ENCODE data around the gene APOL5. TPM values are rescaled to one million over a fixed set of nuclear protein-coding genes. Genes with fewer than 3 reads are reported as not detected.
"Not testable (repeated sequence)": the region's sequence is repeated elsewhere in the genome, so short reads cannot be mapped to it uniquely, and the experiment has no call there.

The APOL5 gene
- total RNA-seq, 1 experiment from 2014 or later = not detected

- no peak for DNase-seq
These were observed 22.5 kb upstream of the APOL5 start for GRCh38 chr22:35695202-35695601.

GRCh38 chr22:35697142-35697541 lies 20.5 kb upstream of the APOL5 start:
- no peaks in the 10 kb centered on the region for H3K36me3 ChIP-seq
- no peaks in the 10 kb centered on the region for H3K9me3 ChIP-seq (replicated peaks)
- H3K27me3 ChIP-seq = no peaks in the 10 kb centered on the region
- H3K27ac ChIP-seq = no peak overlapping the region
- H3K4me1 ChIP-seq = no peaks in the 10 kb centered on the region
- H3K4me3 ChIP-seq = no peak overlapping the region
- DNase-seq = no peak

More at GRCh38 chr22:35695202-35695601, 22.5 kb upstream of the APOL5 start:
- Histone ChIP-seq H3K9me3 (replicated peaks) (no peaks in the 10 kb centered on the region), H3K36me3 (no peaks in the 10 kb centered on the region), H3K27ac (no peak overlapping the region), H3K27me3 (no peaks in the 10 kb centered on the region), H3K4me1 (no peaks in the 10 kb centered on the region), H3K4me3 (no peak overlapping the region)

- not testable (repeated sequence) for H3K4me1 ChIP-seq; DNase-seq; H3K4me3 ChIP-seq; H3K36me3 ChIP-seq; H3K27me3 ChIP-seq; H3K9me3 ChIP-seq (replicated peaks); H3K27ac ChIP-seq
These were observed 17.8 kb upstream of the APOL5 start for GRCh38 chr22:35699852-35700251.

DNA sequence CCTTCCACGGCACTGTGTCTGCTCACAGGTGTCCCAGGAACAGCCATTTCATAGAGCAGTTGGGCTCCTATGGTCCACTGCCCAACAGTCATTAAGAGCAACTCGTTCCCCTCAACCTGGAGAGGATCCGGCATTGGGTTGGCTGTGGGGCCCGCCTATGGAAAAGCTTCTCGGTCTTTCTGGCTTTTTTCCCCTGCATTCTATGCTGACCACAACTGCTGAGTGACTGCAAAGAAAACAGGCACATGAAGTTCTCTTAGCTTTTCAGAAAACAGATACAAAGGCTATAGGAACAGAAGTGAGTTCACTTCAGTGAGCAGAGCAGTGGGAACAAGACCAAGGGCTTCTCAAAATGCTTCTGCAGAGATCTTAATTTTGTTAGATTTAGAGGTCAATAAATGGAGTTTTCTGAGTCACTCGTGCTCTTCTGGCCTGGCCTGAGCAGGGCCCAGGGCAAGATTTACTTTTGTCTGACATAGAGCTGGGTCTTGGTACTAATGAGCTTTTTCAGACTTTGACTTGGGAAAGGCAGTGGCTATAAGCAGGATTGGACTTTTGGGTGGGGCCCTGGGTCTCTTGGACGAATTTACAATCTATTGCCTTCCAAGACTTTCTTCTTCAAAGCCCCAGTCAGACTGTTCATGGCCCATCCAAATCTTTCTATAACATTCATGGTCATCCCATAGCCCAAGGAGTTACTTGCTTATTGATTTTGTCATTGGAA lies 13.6 kb upstream of the APOL5 start:
- H3K4me1 ChIP-seq = no peaks in the 10 kb centered on the region
- no peaks in the 10 kb centered on the region for H3K27me3 ChIP-seq
- no peaks in the 10 kb centered on the region for H3K9me3 ChIP-seq (replicated peaks)
- DNase-seq = no peak
- H3K27ac ChIP-seq = no peak overlapping the region
- no peak overlapping the region for H3K4me3 ChIP-seq
- no peaks in the 10 kb centered on the region for H3K36me3 ChIP-seq

DNA sequence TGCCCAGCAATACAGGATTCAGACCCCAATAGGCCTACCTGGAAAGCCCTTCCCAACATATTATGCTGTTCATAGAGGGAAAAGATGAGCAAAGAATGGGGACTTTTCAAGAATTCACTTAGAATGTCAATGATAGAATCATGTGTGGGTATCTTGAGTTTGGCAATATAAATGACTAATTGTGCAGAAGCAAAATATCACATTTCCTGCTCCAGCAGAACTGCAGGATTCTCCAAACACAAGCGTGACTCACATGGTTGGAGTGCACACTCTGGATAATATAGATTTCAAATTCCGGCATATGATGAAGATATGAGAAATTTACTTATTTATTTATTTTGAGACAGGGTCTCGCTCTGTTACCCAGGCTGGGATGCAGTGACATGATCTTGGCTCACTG lies 12.5 kb upstream of the APOL5 start:
- Histone ChIP-seq H3K4me1 (no peaks in the 10 kb centered on the region), H3K27ac (no peak overlapping the region), H3K27me3 (no peaks in the 10 kb centered on the region), H3K4me3 (no peak overlapping the region), H3K36me3 (no peaks in the 10 kb centered on the region), H3K9me3 (replicated peaks) (no peaks in the 10 kb centered on the region)
- DNase-seq = no peak

GRCh38 chr22:35708453-35708852 lies 9.2 kb upstream of the APOL5 start:
- H3K4me1 ChIP-seq = no peaks in the 10 kb centered on the region
- H3K27me3 ChIP-seq = no peaks in the 10 kb centered on the region
- no peak overlapping the region for H3K27ac ChIP-seq
- no peak for DNase-seq
- H3K9me3 ChIP-seq (replicated peaks) = 0 out of 2 replicates have a peak, but pooled peaks cover 2% of the 10 kb centered on the region
- H3K4me3 ChIP-seq = no peak overlapping the region
- no peaks in the 10 kb centered on the region for H3K36me3 ChIP-seq

- Histone ChIP-seq H3K27ac (no peak overlapping the region), H3K27me3 (no peaks in the 10 kb centered on the region), H3K9me3 (replicated peaks) (0 out of 2 replicates have a peak, but pooled peaks cover 2% of the 10 kb centered on the region), H3K4me1 (no peaks in the 10 kb centered on the region), H3K36me3 (no peaks in the 10 kb centered on the region), H3K4me3 (no peak overlapping the region)
- no peak for DNase-seq
These were observed 8.8 kb upstream of the APOL5 start for GRCh38 chr22:35708917-35709316.

- no peaks in the 10 kb centered on the region for H3K4me1 ChIP-seq
- H3K9me3 ChIP-seq (replicated peaks) = 0 out of 2 replicates have a peak, but pooled peaks cover 2% of the 10 kb centered on the region
- no peaks in the 10 kb centered on the region for H3K27me3 ChIP-seq
- no peak overlapping the region for H3K4me3 ChIP-seq
- no peaks in the 10 kb centered on the region for H3K36me3 ChIP-seq
- H3K27ac ChIP-seq = no peak overlapping the region
- no peak for DNase-seq
These were observed 6.3 kb upstream of the APOL5 start for GRCh38 chr22:35711336-35711735.

DNA sequence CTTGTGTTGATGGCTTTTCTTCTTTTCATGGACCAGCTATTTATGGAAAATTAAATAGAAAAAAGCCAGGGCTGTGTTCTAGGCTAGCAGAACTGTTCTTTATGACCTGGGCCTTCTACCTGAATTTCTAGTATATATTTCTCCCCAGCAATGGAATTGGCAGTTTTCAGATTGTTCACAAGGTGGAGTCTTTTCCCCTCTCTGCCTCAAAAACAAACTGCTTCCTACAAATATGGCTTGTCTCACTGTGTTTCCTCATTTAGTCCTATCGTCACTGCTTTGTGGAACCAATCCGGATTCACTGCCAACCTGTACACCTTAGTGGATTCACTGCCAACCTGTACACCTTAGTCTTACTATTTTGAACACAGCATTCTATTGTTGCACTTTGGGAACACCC lies 5.0 kb upstream of the APOL5 start:
- H3K36me3 ChIP-seq = no peaks in the 10 kb centered on the region
- no peak for DNase-seq
- H3K9me3 ChIP-seq (replicated peaks) = 0 out of 2 replicates have a peak, but pooled peaks cover 2% of the 10 kb centered on the region
- H3K4me1 ChIP-seq = no peaks in the 10 kb centered on the region
- H3K27me3 ChIP-seq = no peaks in the 10 kb centered on the region
- H3K27ac ChIP-seq = no peak overlapping the region
- no peak overlapping the region for H3K4me3 ChIP-seq

DNA sequence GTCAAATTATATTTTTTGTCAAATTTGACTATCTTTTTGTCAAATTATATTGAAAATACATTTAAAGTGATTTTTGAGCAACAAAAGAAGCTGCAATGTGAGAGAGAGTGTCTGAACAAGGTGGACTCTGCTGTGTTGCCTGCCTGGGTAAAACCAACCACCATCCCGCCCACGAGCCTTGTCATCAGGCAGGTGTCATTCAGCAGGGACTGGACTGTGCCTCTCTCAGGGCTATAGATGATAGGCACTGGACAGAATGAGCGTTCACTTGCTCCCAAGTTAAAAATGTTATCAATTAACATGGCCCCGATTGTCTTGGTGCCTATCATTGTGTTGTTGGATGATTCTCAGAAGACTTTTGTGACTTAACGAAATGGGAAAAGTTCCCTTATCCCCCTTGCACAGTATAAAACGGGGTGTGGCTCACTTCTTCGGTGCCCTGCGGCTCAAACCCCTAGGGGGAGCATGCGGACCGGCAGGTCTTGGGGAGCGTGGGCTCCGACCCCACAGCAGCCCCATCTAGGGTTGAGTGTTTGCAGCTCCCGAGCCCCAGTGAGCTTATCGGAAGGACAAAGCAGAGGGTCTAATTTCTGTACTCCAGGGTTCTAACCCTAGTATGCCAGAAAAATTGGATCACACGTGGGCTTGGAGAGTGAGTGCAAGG lies 1.7 kb downstream of the APOL5 start:
- no peak overlapping the region for H3K27ac ChIP-seq
- H3K36me3 ChIP-seq = no peaks in the 10 kb centered on the region
- H3K4me1 ChIP-seq = no peaks in the 10 kb centered on the region
- no peak for DNase-seq
- H3K27me3 ChIP-seq = no peaks in the 10 kb centered on the region
- no peak overlapping the region for H3K4me3 ChIP-seq
- H3K9me3 ChIP-seq (replicated peaks) = no peaks in the 10 kb centered on the region

GRCh38 chr22:35721960-35722359 lies 4.3 kb downstream of the APOL5 start:
- Histone ChIP-seq H3K4me1 (0 out of 2 replicates have a peak, but pooled peaks cover 8% of the 10 kb centered on the region), H3K27ac (no peak overlapping the region), H3K9me3 (replicated peaks) (no peaks in the 10 kb centered on the region), H3K36me3 (no peaks in the 10 kb centered on the region), H3K4me3 (no peak overlapping the region), H3K27me3 (no peaks in the 10 kb centered on the region)
- no peak for DNase-seq

DNA sequence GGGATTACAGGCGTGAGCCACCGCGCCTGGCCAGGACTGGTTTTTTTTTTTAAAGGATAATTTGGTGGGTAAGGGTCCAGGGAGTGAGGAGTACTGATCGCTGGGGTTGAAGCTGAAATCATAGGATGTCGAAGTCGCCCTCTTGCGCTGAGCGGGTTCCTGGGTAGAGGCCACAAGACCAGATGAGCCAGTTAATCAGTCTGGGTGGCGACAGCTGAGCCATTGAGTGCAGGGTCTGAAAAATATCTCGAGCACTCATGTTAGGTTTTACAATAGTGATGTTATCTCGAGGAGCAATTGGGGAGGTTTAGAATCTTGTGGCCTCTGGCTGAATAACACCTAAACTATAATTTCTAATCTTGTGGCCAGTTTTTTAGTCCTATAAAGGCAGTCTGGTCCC lies 7.8 kb downstream of the APOL5 start:
- Histone ChIP-seq H3K4me3 (no peak overlapping the region), H3K36me3 (no peaks in the 10 kb centered on the region), H3K4me1 (peaks cover 14% of the 10 kb centered on the region), H3K27ac (no peak overlapping the region), H3K27me3 (no peaks in the 10 kb centered on the region), H3K9me3 (replicated peaks) (no peaks in the 10 kb centered on the region)
- DNase-seq = peak; percentile 58 to 70

DNA sequence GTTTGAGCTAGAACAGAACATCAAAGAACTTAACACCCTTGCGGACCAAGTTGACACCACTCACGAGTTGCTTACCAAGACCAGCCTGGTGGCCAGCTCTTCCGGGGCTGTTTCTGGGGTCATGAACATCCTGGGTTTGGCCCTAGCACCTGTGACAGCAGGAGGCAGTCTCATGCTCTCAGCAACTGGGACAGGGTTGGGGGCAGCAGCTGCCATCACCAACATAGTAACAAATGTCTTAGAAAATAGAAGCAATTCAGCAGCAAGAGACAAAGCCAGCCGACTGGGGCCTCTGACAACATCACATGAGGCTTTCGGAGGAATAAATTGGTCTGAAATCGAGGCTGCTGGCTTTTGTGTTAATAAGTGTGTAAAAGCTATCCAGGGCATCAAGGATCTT lies 8.7 kb downstream of the APOL5 start:
- Histone ChIP-seq H3K27ac (no peak overlapping the region), H3K27me3 (no peaks in the 10 kb centered on the region), H3K4me1 (peaks cover 14% of the 10 kb centered on the region), H3K36me3 (no peaks in the 10 kb centered on the region), H3K4me3 (no peak overlapping the region), H3K9me3 (replicated peaks) (no peaks in the 10 kb centered on the region)
- DNase-seq = no peak

DNA sequence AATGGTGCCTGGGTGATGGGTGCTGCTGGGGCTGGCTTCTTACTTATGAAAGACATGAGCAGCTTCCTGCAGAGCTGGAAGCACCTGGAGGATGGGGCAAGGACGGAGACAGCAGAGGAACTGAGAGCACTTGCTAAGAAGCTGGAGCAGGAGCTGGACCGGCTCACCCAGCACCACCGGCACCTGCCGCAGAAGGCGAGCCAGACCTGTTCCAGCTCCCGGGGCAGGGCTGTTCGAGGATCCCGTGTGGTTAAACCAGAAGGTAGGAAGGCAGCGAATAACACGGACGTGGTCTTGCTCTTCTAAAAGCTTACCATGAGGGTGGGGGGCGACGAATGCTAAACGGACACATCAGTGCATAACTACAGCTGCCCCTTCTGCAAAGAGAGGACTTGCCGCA lies 9.3 kb downstream of the APOL5 start:
- no peaks in the 10 kb centered on the region for H3K9me3 ChIP-seq (replicated peaks)
- H3K4me1 ChIP-seq = peaks cover 14% of the 10 kb centered on the region
- H3K27me3 ChIP-seq = no peaks in the 10 kb centered on the region
- no peak overlapping the region for H3K27ac ChIP-seq
- H3K4me3 ChIP-seq = no peak overlapping the region
- no peaks in the 10 kb centered on the region for H3K36me3 ChIP-seq
- no peak for DNase-seq

DNA sequence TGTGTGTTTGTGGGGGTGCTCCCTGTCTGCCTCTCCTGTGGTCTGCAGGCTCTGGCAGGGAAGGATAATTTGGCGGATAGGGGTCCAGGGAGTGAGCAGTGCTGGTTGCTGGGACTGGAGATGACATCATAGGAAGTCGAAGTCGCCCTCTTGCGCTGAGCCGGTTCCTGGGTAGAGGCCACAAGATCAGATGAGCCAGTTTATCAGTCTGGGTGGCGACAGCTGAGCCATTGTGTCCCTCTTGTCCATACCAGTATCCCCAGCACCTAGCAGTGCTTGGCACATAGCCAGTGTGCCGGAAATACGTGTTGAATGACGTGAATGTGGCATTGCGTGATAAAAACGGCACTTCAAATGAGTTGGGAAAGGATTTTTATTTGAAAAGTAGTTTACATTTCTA lies 9.8 kb downstream of the APOL5 start:
- no peaks in the 10 kb centered on the region for H3K9me3 ChIP-seq (replicated peaks)
- peak; percentile 63 to 76 for DNase-seq
- no peaks in the 10 kb centered on the region for H3K27me3 ChIP-seq
- no peak overlapping the region for H3K27ac ChIP-seq
- H3K36me3 ChIP-seq = no peaks in the 10 kb centered on the region
- peaks cover 14% of the 10 kb centered on the region for H3K4me1 ChIP-seq
- H3K4me3 ChIP-seq = peak overlapping the region; percentile 32
